Keratinocyte (primary cell): ENCODE data around the gene VAMP4. TPM values are rescaled to one million over a fixed set of nuclear protein-coding genes. Genes with fewer than 3 reads are reported as not detected.

Experiments used
- DNase-seq: peaks from one replicate; pipeline ENCODE4 v3.0.0-alpha.2; 2011; ENCODE audit warnings: low read depth, missing footprints, low spot score
- FAIRE-seq: peaks from 2 replicates; lab custom pipeline; 2011; peaks lifted over from hg19 to GRCh38; lab: Jason Lieb, UNC
- H2AFZ ChIP-seq: 2 replicates; pipeline ENCODE4 v1.6.0; 2012; ENCODE audit warnings: low read length, control low read depth, inconsistent platforms; ENCODE audit not compliant: control insufficient read depth
- H3K27ac ChIP-seq: 2 replicates; pipeline ENCODE4 v1.5.1; 2011; ENCODE audit warnings: low read length; ENCODE audit not compliant: control insufficient read depth, insufficient read depth
- H3K27me3 ChIP-seq: 3 replicates; pipeline ENCODE4 v1.6.0; 2011; ENCODE audit warnings: low read length; ENCODE audit not compliant: control insufficient read depth, insufficient read depth; ENCODE audit errors: extremely low read depth
- H3K36me3 ChIP-seq, 2 experiments: 2 replicates in 1 of 2; 3 replicates in 1 of 2; pipeline ENCODE4 v1.5.1; 2011; ENCODE audit warnings: low read length in 2 of 2, mild to moderate bottlenecking in 1 of 2; ENCODE audit not compliant: control insufficient read depth in 2 of 2, insufficient read depth in 2 of 2; ENCODE audit errors: extremely low read depth in 1 of 2
- H3K4me1 ChIP-seq: 3 replicates; pipeline ENCODE4 v1.5.1; 2011; ENCODE audit warnings: low read length; ENCODE audit not compliant: control insufficient read depth, insufficient read depth; ENCODE audit errors: extremely low read depth
- H3K4me2 ChIP-seq: 3 replicates; pipeline ENCODE4 v1.6.0; 2011; ENCODE audit warnings: low read depth, low read length; ENCODE audit not compliant: control insufficient read depth, insufficient read depth; ENCODE audit errors: extremely low read depth
- H3K4me3 ChIP-seq, 3 experiments: fragments of 200-600 bp in 1 of 3; sonication (generic) in 1 of 3; 2 replicates in 2 of 3; 3 replicates in 1 of 3; pipeline ENCODE4 v1.5.1; 2011 to 2016; ENCODE audit warnings: low read length in 3 of 3, mild to moderate bottlenecking in 3 of 3, control low read depth in 2 of 3, inconsistent platforms in 1 of 3, low read depth in 1 of 3, mixed read lengths in 1 of 3, mixed run types in 1 of 3, moderate library complexity in 1 of 3; ENCODE audit not compliant: control insufficient read depth in 2 of 3, insufficient read depth in 2 of 3; ENCODE audit errors: extremely low read depth in 1 of 3
- H3K79me2 ChIP-seq: 2 replicates; pipeline ENCODE4 v1.6.0; 2012; ENCODE audit warnings: low read length; ENCODE audit not compliant: control insufficient read depth, insufficient read depth
- H3K9ac ChIP-seq: 3 replicates; pipeline ENCODE4 v1.6.0; 2011; ENCODE audit warnings: low read length; ENCODE audit not compliant: control insufficient read depth, insufficient read depth; ENCODE audit errors: extremely low read depth
- H3K9me1 ChIP-seq: 3 replicates; pipeline ENCODE4 v1.6.0; 2011; ENCODE audit warnings: low read length; ENCODE audit not compliant: control insufficient read depth, insufficient read depth; ENCODE audit errors: extremely low read depth
- H3K9me3 ChIP-seq: 2 replicates; pipeline ENCODE4 v1.5.1; 2012; ENCODE audit warnings: low read depth, low read length; ENCODE audit not compliant: control insufficient read depth
- H4K20me1 ChIP-seq: 3 replicates; pipeline ENCODE4 v1.6.0; 2011; ENCODE audit warnings: low read length; ENCODE audit not compliant: control insufficient read depth, insufficient read depth; ENCODE audit errors: extremely low read depth
- CTCF ChIP-seq, 3 experiments: IDR thresholded peaks in 1 of 3; conservative IDR thresholded peaks in 1 of 3; optimal IDR thresholded peaks in 1 of 3; 2 replicates in 2 of 3; 3 replicates in 1 of 3; pipeline versions ENCODE3 to v1.5.1; 2011; ENCODE audit warnings: low read length in 3 of 3, mild to moderate bottlenecking in 3 of 3, moderate library complexity in 2 of 3, control low read depth in 1 of 3, inconsistent platforms in 1 of 3; ENCODE audit not compliant: insufficient read depth in 2 of 3; ENCODE audit errors: extremely low read depth in 1 of 3
- EZH2 ChIP-seq: IDR thresholded peaks from one replicate; pipeline ENCODE4 v1.6.1; 2012; ENCODE audit warnings: inconsistent platforms, mild to moderate bottlenecking, low read length, moderate library complexity
- dilution Hi-C: fragments of 300-500 bp; cut with MboI; formaldehyde crosslinking; loops from one replicate; pipeline ENCODE4 v1.7.0; 2020; ENCODE audit warnings: low sequenced_read_pairs; ENCODE audit not compliant: extremely low pct_ligation_motif_present
- polyA plus RNA-seq, 5 experiments: library from polyadenylated mRNA; depleted of rRNA in 3 of 5; stranded (reverse) in 3 of 5; stranded (forward) in 1 of 5; unstranded in 1 of 5; fragments of >200 nt; gene quantifications; 1 replicate in 1 of 5; 2 replicates in 3 of 5; 3 replicates in 1 of 5; pipeline versions ENCODE4 v1.2.1 to v1.2.3, GENCODE V29; 2011 to 2012; ENCODE audit warnings: missing spikeins in 2 of 5, low read depth in 1 of 5, low replicate concordance in 1 of 5

The VAMP4 gene
- polyA plus RNA-seq, 1 donor (not counting 4 experiments of a cell fraction or from before 2014, with no cell fraction given) = 12.7 TPM

GRCh38 chr1:171772312-171772711 is 30.4 kb upstream of the VAMP4 start:
- Histone ChIP-seq H3K4me3 (no peak overlapping the region), H3K4me1 (no peaks in the 10 kb centered on the region), H3K9me1 (no peaks in the 10 kb centered on the region), H3K9me3 (no peaks in the 10 kb centered on the region), H3K36me3 (no peaks in the 10 kb centered on the region), H3K79me2 (no peaks in the 10 kb centered on the region), H3K4me2 (no peak overlapping the region), H2AFZ (no peak overlapping the region), H4K20me1 (no peaks in the 10 kb centered on the region), H3K27ac (no peak overlapping the region), H3K9ac (no peak overlapping the region), H3K27me3 (no peaks in the 10 kb centered on the region)
- dilution Hi-C loops = no loop called here
- FAIRE-seq (no peak), DNase-seq (no peak)
- TF ChIP-seq CTCF (optimal IDR thresholded peaks at IDR 0.05 in 1 of 3, IDR thresholded peaks at IDR 0.05 in 1 of 3, conservative IDR thresholded peaks at IDR 0.05 in 1 of 3; ENCODE audit: extremely low read depth in 1 of 3, insufficient read depth in 2 of 3, low read length in 3 of 3) = no peak
- no peak for TF ChIP-seq EZH2

- Histone ChIP-seq H3K27me3 (no peaks in the 10 kb centered on the region), H3K79me2 (no peaks in the 10 kb centered on the region), H3K9ac (no peak overlapping the region), H3K9me1 (no peaks in the 10 kb centered on the region), H3K4me3 (no peak overlapping the region), H3K4me2 (no peak overlapping the region), H2AFZ (no peak overlapping the region), H4K20me1 (no peaks in the 10 kb centered on the region), H3K36me3 (no peaks in the 10 kb centered on the region), H3K4me1 (no peaks in the 10 kb centered on the region), H3K9me3 (no peaks in the 10 kb centered on the region), H3K27ac (no peak overlapping the region)
- no peak for FAIRE-seq
- DNase-seq = no peak
- no peak for TF ChIP-seq CTCF (optimal IDR thresholded peaks at IDR 0.05 in 1 of 3, IDR thresholded peaks at IDR 0.05 in 1 of 3, conservative IDR thresholded peaks at IDR 0.05 in 1 of 3; ENCODE audit: extremely low read depth in 1 of 3, insufficient read depth in 2 of 3, low read length in 3 of 3)
- TF ChIP-seq EZH2 = no peak
- dilution Hi-C loops = no loop called here
Observed at GRCh38 chr1:171769754-171770153, 27.9 kb upstream of the VAMP4 start.
